Hepatocyte (in vitro differentiated cells): Measurements from ENCODE around the gene ACTC1.

ENCODE experiments used
- EZH2 ChIP-seq: fragments of 200-600 bp; sonication (generic); IDR thresholded peaks from 2 replicates; pipeline ENCODE4 v1.6.1; 2016; ENCODE audit warnings: antibody characterized with exemption, mild to moderate bottlenecking, borderline replicate concordance
- TF ChIP-seq, protein P1 (sequence below): fragments of 200-600 bp; sonication (generic); IDR thresholded peaks from 2 replicates; pipeline ENCODE4 v1.5.1; 2016; ENCODE audit warnings: antibody characterized with exemption, mild to moderate bottlenecking; ENCODE audit not compliant: poor library complexity

DNA sequence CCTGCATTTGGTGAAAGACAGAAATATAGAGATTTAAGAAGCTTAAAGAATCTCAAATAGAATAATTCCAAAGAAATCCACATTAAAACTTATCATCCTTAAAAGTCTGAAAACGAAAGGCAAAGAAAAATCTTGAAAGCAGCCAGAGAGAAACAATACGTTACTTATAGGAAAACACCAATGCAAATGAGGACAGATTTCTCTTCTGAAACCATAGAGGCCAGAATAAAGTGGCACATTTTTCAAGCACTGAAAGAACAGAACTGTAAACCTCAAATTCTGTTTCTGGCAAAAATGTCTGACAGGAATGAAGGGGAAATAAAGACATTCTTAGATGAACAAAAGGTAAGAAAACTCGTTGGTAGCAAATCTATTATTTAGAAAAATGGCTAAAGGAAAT is 13.8 kb upstream of the ACTC1 start:
- TF ChIP-seq EZH2: no peak
- TF ChIP-seq, protein P1, sequence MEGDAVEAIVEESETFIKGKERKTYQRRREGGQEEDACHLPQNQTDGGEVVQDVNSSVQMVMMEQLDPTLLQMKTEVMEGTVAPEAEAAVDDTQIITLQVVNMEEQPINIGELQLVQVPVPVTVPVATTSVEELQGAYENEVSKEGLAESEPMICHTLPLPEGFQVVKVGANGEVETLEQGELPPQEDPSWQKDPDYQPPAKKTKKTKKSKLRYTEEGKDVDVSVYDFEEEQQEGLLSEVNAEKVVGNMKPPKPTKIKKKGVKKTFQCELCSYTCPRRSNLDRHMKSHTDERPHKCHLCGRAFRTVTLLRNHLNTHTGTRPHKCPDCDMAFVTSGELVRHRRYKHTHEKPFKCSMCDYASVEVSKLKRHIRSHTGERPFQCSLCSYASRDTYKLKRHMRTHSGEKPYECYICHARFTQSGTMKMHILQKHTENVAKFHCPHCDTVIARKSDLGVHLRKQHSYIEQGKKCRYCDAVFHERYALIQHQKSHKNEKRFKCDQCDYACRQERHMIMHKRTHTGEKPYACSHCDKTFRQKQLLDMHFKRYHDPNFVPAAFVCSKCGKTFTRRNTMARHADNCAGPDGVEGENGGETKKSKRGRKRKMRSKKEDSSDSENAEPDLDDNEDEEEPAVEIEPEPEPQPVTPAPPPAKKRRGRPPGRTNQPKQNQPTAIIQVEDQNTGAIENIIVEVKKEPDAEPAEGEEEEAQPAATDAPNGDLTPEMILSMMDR: no peak
